Ishikawa (cell line): ENCODE results near the gene IFT74.

Experiments used
- CEBPB ChIP-seq: IDR thresholded peaks from 2 replicates; pipeline ENCODE4 v1.6.1; 2012
- CREB1 ChIP-seq: IDR thresholded peaks from 2 replicates; pipeline ENCODE4 v1.6.1; 2012; ENCODE audit warnings: low read depth
- EP300 ChIP-seq: IDR thresholded peaks from 2 replicates; pipeline ENCODE4 v1.6.1; 2012; ENCODE audit warnings: borderline replicate concordance
- NFIC ChIP-seq: IDR thresholded peaks from 2 replicates; pipeline ENCODE4 v1.6.1; 2012
- RAD21 ChIP-seq: IDR thresholded peaks from 2 replicates; pipeline ENCODE4 v1.6.1; 2012; ENCODE audit warnings: low read depth
- TAF1 ChIP-seq: IDR thresholded peaks from 2 replicates; pipeline ENCODE4 v1.6.1; 2012; ENCODE audit warnings: low read depth, mild to moderate bottlenecking
- TCF12 ChIP-seq: IDR thresholded peaks from 2 replicates; pipeline ENCODE4 v1.6.1; 2012; ENCODE audit warnings: low read depth
- ZBTB7A ChIP-seq: IDR thresholded peaks from 2 replicates; pipeline ENCODE4 v1.6.1; 2012; ENCODE audit warnings: low read depth
- TF ChIP-seq, protein P1 (sequence below): IDR thresholded peaks from 2 replicates; pipeline ENCODE4 v1.6.1; 2012
- TF ChIP-seq, protein P2 (sequence below): IDR thresholded peaks from 2 replicates; pipeline ENCODE4 v1.6.1; 2012; ENCODE audit warnings: low read depth, mild to moderate bottlenecking
- TF ChIP-seq, protein P3 (sequence below): IDR thresholded peaks from 2 replicates; pipeline ENCODE4 v1.6.1; 2012

DNA sequence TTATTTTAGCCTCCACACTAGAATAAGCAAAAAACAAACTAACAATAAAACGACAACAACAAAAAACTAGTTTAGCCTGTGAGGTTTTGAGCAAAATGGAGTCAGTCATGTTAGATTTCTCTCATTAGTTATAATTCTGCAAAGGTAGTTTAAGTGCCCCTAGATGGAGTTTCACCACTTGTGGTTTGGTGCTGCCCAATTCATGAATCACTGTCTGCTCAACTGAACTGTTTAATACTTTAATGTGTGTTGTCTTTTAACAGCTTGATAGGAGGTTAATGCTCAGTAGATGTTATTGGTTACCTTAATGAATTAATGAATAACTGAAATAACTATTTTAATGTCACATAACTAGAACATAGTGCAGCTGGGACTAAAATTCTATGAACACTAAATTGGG is 5.7 kb upstream of the IFT74 start:
- TF ChIP-seq ZBTB7A: no peak
- TF ChIP-seq, protein P1, sequence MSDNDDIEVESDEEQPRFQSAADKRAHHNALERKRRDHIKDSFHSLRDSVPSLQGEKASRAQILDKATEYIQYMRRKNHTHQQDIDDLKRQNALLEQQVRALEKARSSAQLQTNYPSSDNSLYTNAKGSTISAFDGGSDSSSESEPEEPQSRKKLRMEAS: no peak
- no peak for TF ChIP-seq RAD21
- TF ChIP-seq TAF1: no peak
- TF ChIP-seq CEBPB: no peak
- TF ChIP-seq EP300: no peak
- TF ChIP-seq, protein P2, sequence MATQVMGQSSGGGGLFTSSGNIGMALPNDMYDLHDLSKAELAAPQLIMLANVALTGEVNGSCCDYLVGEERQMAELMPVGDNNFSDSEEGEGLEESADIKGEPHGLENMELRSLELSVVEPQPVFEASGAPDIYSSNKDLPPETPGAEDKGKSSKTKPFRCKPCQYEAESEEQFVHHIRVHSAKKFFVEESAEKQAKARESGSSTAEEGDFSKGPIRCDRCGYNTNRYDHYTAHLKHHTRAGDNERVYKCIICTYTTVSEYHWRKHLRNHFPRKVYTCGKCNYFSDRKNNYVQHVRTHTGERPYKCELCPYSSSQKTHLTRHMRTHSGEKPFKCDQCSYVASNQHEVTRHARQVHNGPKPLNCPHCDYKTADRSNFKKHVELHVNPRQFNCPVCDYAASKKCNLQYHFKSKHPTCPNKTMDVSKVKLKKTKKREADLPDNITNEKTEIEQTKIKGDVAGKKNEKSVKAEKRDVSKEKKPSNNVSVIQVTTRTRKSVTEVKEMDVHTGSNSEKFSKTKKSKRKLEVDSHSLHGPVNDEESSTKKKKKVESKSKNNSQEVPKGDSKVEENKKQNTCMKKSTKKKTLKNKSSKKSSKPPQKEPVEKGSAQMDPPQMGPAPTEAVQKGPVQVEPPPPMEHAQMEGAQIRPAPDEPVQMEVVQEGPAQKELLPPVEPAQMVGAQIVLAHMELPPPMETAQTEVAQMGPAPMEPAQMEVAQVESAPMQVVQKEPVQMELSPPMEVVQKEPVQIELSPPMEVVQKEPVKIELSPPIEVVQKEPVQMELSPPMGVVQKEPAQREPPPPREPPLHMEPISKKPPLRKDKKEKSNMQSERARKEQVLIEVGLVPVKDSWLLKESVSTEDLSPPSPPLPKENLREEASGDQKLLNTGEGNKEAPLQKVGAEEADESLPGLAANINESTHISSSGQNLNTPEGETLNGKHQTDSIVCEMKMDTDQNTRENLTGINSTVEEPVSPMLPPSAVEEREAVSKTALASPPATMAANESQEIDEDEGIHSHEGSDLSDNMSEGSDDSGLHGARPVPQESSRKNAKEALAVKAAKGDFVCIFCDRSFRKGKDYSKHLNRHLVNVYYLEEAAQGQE: no peak
- TF ChIP-seq TCF12: no peak
- no peak for TF ChIP-seq CREB1
- no peak for TF ChIP-seq NFIC
- TF ChIP-seq, protein P3, sequence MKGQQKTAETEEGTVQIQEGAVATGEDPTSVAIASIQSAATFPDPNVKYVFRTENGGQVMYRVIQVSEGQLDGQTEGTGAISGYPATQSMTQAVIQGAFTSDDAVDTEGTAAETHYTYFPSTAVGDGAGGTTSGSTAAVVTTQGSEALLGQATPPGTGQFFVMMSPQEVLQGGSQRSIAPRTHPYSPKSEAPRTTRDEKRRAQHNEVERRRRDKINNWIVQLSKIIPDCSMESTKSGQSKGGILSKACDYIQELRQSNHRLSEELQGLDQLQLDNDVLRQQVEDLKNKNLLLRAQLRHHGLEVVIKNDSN: no peak
